22Rv1 (cell line): Measurements from ENCODE around the gene SERPINA3.

Experiments
- H3K27ac ChIP-seq: fragments of 450-650 bp; 2 replicates; pipeline ENCODE4 v1.5.1; 2017
- ZFX ChIP-seq: fragments of 450-650 bp; IDR thresholded peaks from 2 replicates; pipeline ENCODE4 v1.6.1; 2017; ENCODE audit warnings: antibody characterized with exemption, borderline replicate concordance
- TF ChIP-seq, protein P1 (sequence below): fragments of 450-650 bp; IDR thresholded peaks from 2 replicates; pipeline ENCODE4 v1.5.1; 2017; ENCODE audit warnings: mild to moderate bottlenecking

The SERPINA3 gene

DNA sequence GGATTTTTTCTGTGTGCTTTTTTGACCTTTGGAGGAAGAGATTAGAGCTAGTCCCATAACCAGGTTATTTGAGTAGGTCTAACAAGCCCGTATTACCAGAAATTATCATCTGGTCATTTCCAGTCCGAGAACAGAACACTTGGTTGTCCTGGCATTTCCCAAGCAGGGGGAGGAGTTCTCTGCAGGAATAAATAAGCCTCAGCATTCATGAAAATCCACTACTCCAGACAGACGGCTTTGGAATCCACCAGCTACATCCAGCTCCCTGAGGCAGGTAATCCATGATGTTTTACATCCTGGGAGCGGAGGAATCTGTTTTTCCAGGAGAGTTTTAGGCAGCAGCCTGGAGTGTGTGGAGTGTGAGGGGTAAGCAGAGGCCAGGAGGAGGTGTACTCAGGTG, at the start of gene SERPINA3:
TSS of gene SERPINA3 (plus strand) at position 218 of the 400 bp plus-strand sequence. CDS start 2,051 bp downstream, outside the sequence.
- TF ChIP-seq, protein P1, sequence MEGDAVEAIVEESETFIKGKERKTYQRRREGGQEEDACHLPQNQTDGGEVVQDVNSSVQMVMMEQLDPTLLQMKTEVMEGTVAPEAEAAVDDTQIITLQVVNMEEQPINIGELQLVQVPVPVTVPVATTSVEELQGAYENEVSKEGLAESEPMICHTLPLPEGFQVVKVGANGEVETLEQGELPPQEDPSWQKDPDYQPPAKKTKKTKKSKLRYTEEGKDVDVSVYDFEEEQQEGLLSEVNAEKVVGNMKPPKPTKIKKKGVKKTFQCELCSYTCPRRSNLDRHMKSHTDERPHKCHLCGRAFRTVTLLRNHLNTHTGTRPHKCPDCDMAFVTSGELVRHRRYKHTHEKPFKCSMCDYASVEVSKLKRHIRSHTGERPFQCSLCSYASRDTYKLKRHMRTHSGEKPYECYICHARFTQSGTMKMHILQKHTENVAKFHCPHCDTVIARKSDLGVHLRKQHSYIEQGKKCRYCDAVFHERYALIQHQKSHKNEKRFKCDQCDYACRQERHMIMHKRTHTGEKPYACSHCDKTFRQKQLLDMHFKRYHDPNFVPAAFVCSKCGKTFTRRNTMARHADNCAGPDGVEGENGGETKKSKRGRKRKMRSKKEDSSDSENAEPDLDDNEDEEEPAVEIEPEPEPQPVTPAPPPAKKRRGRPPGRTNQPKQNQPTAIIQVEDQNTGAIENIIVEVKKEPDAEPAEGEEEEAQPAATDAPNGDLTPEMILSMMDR: no peak
- TF ChIP-seq ZFX: no peak
- H3K27ac ChIP-seq: no peak within 1 kb of the TSS

GRCh38 chr14:94562941-94563883, 49.0 kb upstream of the SERPINA3 start:
- no peak overlapping the region for H3K27ac ChIP-seq

DNA sequence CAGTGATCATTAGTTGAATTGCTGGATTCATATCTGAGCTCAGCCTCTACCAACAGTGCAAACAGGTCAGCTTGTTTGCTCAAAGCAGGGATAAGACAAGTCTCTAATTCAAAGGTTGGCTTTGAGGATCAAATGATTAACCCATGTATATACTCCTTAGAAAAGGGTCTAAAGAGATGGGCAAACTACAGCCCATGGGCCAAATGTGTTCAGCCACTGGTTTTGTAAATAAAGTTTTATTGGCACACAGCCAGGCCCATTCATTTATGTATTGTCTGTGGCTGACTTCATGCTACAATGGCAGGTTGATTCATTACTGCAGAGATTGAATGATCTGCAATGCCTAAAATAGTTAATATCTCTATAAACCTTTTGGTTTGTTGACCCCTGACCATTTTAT, 47.8 kb upstream of the SERPINA3 start:
- H3K27ac ChIP-seq: no peak overlapping the region
- TF ChIP-seq, protein P1: no peak
- TF ChIP-seq ZFX: no peak

More at GRCh38 chr14:94562941-94563883, 49.0 kb upstream of the SERPINA3 start:
- TF ChIP-seq, protein P1: no peak
- no peak for TF ChIP-seq ZFX

- TF ChIP-seq, protein P1: no peak
- TF ChIP-seq ZFX: no peak
- H3K27ac ChIP-seq: no peak overlapping the region
Measured at GRCh38 chr14:94568186-94568585, 44.0 kb upstream of the SERPINA3 start.

DNA sequence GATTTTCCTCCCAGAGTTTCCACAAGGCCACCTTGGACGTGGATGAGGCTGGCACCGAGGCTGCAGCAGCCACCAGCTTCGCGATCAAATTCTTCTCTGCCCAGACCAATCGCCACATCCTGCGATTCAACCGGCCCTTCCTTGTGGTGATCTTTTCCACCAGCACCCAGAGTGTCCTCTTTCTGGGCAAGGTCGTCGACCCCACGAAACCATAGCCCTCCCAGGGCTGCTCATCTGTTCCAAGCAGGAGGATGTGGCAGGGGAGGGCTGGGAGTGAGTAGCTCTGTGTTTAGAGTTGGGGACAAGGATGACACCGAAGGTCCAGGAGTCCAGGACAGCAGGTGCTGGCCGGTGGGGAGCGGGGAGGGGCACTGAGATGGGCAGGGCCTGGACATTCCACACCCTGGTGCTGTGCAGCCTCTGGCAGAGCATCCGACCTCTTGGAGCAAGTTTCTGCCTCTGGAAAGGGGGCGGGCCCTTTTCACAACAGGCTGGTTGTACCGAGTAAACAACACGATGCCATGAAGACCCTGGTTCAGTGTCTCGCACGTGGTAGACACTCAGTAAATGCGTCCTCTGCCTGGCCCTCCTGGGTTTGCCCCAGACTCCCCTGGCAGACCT, 42.7 kb upstream of the SERPINA3 start:
- TF ChIP-seq, protein P1: no peak
- H3K27ac ChIP-seq: no peak overlapping the region

GRCh38 chr14:94570002-94570400, 42.2 kb upstream of the SERPINA3 start:
- H3K27ac ChIP-seq: no peak overlapping the region
- TF ChIP-seq ZFX: no peak
- TF ChIP-seq, protein P1: no peak

DNA sequence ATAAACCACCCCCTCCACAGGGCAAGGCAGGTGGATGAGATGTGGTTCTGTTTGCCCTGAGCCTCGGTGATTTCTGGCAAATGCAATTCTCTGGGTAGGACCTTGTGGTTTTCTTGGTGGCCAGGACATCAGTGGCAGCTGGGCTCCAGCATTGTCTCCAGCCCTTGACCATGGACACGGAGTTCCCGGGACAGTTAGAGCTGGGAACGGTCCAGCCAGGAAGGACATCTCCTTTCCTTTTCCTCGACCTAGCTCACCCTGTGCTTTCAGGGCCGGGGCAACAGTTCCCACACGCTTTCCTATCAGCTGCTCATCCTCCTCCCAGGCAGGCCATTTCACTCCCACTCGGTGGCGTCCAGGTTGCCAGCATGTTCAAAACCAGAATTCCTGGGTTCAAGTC, 41.8 kb upstream of the SERPINA3 start:
- TF ChIP-seq, protein P1: no peak
- TF ChIP-seq ZFX: no peak
- no peak overlapping the region for H3K27ac ChIP-seq
